PC-3 (cell line): Measurements from ENCODE around the gene ZFYVE19. TPM values are rescaled to one million over a fixed set of nuclear protein-coding genes. Genes with fewer than 3 reads are reported as not detected.

Experiments used
- ATAC-seq: fragments of 200-7000 bp; cut with Tn5 transposase; 2 replicates; pipeline ENCODE4 v1.9.1; 2020; ENCODE audit warnings: mild to moderate bottlenecking, moderate library complexity
- BruUV-seq: library from RNA; stranded (reverse); fragments of 400-500 nt; replicated peaks from 2 replicates; lab custom pipeline; 2021; lab: Mats Ljungman, UMichigan
- CTCF ChIA-PET: fragments of 300-600 bp; sonication (Branson Sonifier 250); formaldehyde crosslinking; loops from one replicate; lab custom pipeline; 2022; ENCODE audit warnings: antibody characterized with exemption; lab: Charles Lee
- POLR2A ChIA-PET: fragments of 300-600 bp; sonication (Branson Sonifier 250); formaldehyde crosslinking; loops from one replicate; lab custom pipeline; 2022; ENCODE audit warnings: antibody characterized with exemption; ENCODE audit not compliant: unreplicated experiment; lab: Charles Lee
- DNase-seq: peaks from one replicate; pipeline ENCODE4 v3.0.0-alpha.2; 2015
- H2AFZ ChIP-seq: fragments of 300-600 bp; sonication (generic); 2 replicates; pipeline ENCODE4 v1.6.0; 2016; ENCODE audit warnings: antibody characterized with exemption, low read length
- H3F3A ChIP-seq: fragments of 300-600 bp; sonication (generic); one replicate; pipeline ENCODE4 v1.6.0; 2017; ENCODE audit warnings: antibody characterized with exemption, low read length, control low read depth, mild to moderate bottlenecking; ENCODE audit not compliant: unreplicated experiment
- H3K27ac ChIP-seq: fragments of 300-600 bp; sonication (generic); 2 replicates; pipeline ENCODE4 v1.5.1; 2016; ENCODE audit warnings: mild to moderate bottlenecking, low read length
- H3K27me3 ChIP-seq: fragments of 300-600 bp; sonication (generic); 2 replicates; pipeline ENCODE4 v1.6.1; 2016; ENCODE audit warnings: low read length, mixed read lengths
- H3K36me3 ChIP-seq: fragments of 300-600 bp; sonication (generic); 2 replicates; pipeline ENCODE4 v1.6.1; 2016; ENCODE audit warnings: low read depth, mixed run types, low read length, mixed read lengths
- H3K4me1 ChIP-seq: fragments of 300-600 bp; sonication (generic); 2 replicates; pipeline ENCODE4 v1.5.1; 2016; ENCODE audit warnings: low read length; ENCODE audit not compliant: insufficient read depth
- H3K4me2 ChIP-seq: fragments of 300-600 bp; sonication (generic); 2 replicates; pipeline ENCODE4 v1.6.0; 2016; ENCODE audit warnings: low read length
- H3K4me3 ChIP-seq: fragments of 300-600 bp; sonication (generic); 2 replicates; pipeline ENCODE4 v1.5.1; 2016; ENCODE audit warnings: mild to moderate bottlenecking, low read length, mixed read lengths
- H3K79me2 ChIP-seq: fragments of 300-600 bp; sonication (generic); 2 replicates; pipeline ENCODE4 v1.6.1; 2017; ENCODE audit warnings: low read length, mixed read lengths
- H3K9ac ChIP-seq: fragments of 300-600 bp; sonication (generic); 2 replicates; pipeline ENCODE4 v1.6.0; 2016; ENCODE audit warnings: mild to moderate bottlenecking, low read length
- H3K9me2 ChIP-seq: fragments of 300-600 bp; sonication (generic); replicated peaks from 2 replicates; pipeline ENCODE4 v1.6.1; 2016; ENCODE audit warnings: mixed run types, low read length, mixed read lengths
- H3K9me3 ChIP-seq: fragments of 300-600 bp; sonication (generic); 2 replicates; pipeline ENCODE4 v1.6.1; 2016; ENCODE audit warnings: low read length, mixed read lengths
- H4K20me1 ChIP-seq: fragments of 300-600 bp; sonication (generic); 2 replicates; pipeline ENCODE4 v1.6.1; 2016; ENCODE audit warnings: low read length, mixed read lengths
- EZH2 ChIP-seq: fragments of 300-600 bp; sonication (generic); IDR thresholded peaks from one replicate; pipeline ENCODE4 v1.6.1; 2017; ENCODE audit warnings: antibody characterized with exemption, mild to moderate bottlenecking, low read length; ENCODE audit not compliant: unreplicated experiment
- EZH2phosphoT487 ChIP-seq: fragments of 300-600 bp; sonication (generic); IDR thresholded peaks from 2 replicates; pipeline ENCODE4 v1.6.1; 2018; ENCODE audit warnings: mild to moderate bottlenecking, antibody characterized with exemption, low read length, borderline replicate concordance
- intact Hi-C: fragments of 100-400 bp; cut with micrococcal nuclease; formaldehyde crosslinking; loops from 2 replicates; pipeline ENCODE4 v1.9.0; 2023
- total RNA-seq: library from RNA; depleted of rRNA; stranded (reverse); fragments of >200 nt; gene quantifications from 2 replicates; pipeline ENCODE4 v1.2.3, GENCODE V29; 2014
- TF ChIP-seq, protein P1 (sequence below): fragments of 300-600 bp; sonication (generic); conservative IDR thresholded peaks from 2 replicates; pipeline ENCODE4 v1.5.1; 2017; ENCODE audit warnings: antibody characterized with exemption, low read depth, mild to moderate bottlenecking, low read length

The ZFYVE19 gene
- total RNA-seq, 1 experiment from 2014 or later: 32.3 TPM

DNA sequence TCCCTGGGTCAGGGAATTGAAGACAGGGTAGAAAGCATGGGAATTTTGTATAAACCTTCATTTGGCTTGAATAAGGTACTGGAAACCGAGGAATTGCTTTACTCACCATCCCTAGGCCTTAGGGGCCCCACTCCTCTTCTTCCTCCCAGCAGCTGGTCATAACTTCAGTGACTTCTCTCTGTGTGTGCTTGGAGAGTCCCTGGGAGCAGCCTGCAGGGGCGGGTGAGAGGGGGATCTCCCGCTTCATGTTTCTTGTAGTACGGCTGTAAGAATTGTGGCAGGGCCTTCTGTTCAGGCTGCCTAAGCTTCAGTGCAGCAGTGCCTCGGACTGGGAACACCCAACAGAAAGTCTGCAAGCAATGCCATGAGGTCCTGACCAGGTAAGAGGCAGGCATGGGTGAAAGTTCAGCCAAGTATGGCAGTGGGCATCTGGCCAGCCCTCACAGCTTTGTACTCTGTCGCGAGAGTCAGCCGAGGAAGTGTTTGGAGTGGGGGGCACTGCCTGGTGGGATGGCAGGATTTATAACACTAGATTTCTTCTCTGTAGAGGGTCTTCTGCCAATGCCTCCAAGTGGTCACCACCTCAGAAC is 2.1 kb downstream of the ZFYVE19 start:
- Histone ChIP-seq H3K9ac (no peak overlapping the region), H3K36me3 (peaks cover 5% of the 10 kb centered on the region; the same call in 1 of the 2 replicates), H3K9me2 (no peaks in the 10 kb centered on the region), H3F3A (no peaks in the 10 kb centered on the region), H3K4me1 (peaks cover 13% of the 10 kb centered on the region), H3K4me2 (peak overlapping the region; percentile 97), H3K79me2 (peaks cover 27% of the 10 kb centered on the region), H2AFZ (no peak overlapping the region), H3K9me3 (no peaks in the 10 kb centered on the region), H4K20me1 (no peaks in the 10 kb centered on the region), H3K27ac (no peak overlapping the region), H3K27me3 (no peaks in the 10 kb centered on the region), H3K4me3 (peak overlapping the region; percentile 98)
- ATAC-seq (no peak), DNase-seq (no peak)
- BruUV-seq: no TSS peak
- intact Hi-C loops: no loop called here
- no peak for TF ChIP-seq EZH2
- TF ChIP-seq, protein P1, sequence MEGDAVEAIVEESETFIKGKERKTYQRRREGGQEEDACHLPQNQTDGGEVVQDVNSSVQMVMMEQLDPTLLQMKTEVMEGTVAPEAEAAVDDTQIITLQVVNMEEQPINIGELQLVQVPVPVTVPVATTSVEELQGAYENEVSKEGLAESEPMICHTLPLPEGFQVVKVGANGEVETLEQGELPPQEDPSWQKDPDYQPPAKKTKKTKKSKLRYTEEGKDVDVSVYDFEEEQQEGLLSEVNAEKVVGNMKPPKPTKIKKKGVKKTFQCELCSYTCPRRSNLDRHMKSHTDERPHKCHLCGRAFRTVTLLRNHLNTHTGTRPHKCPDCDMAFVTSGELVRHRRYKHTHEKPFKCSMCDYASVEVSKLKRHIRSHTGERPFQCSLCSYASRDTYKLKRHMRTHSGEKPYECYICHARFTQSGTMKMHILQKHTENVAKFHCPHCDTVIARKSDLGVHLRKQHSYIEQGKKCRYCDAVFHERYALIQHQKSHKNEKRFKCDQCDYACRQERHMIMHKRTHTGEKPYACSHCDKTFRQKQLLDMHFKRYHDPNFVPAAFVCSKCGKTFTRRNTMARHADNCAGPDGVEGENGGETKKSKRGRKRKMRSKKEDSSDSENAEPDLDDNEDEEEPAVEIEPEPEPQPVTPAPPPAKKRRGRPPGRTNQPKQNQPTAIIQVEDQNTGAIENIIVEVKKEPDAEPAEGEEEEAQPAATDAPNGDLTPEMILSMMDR: no peak
- TF ChIP-seq EZH2phosphoT487: no peak
- ChIA-PET CTCF (no interaction called here), POLR2A (no interaction called here)

DNA sequence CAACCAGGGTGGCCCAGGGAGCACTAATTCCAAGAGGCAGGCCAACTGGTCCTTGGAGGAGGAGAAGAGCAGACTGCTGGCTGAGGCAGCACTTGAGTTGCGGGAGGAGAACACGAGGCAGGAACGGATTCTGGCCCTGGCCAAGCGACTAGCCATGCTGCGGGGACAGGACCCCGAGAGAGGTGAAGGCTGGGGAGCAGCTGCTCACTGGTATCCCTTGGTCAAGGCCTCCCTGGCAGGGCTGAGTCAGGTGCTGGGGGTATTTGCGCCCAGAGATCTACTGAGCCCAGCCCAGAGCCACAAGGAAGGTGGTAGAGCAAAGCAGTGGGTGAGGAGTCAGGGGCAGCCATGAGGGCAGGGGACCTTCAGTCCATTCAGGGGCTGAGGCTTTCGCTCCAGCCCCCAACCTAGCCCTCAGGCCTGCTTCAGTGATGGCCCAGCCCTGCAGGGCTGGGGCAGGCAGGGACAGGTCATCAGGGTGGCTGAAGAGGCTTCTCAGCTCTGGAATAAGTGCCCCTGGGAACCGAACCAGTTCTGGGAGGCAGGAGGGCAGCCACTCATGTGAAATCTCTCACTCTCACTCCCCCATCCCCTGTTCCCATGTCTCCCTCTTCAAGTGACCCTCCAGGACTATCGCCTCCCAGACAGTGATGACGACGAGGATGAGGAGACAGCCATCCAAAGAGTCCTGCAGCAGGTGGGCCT is 6.0 kb downstream of the ZFYVE19 start:
- no peaks in the 10 kb centered on the region for H3K27me3 ChIP-seq
- H3F3A ChIP-seq: no peaks in the 10 kb centered on the region
- TF ChIP-seq EZH2 (no peak), EZH2phosphoT487 (no peak)
- TF ChIP-seq, protein P1: no peak
- ChIA-PET CTCF (no interaction called here), POLR2A (no interaction called here)
- no peaks in the 10 kb centered on the region for H3K9me2 ChIP-seq
- intact Hi-C loops: no loop called here
- peaks cover 11% of the 10 kb centered on the region for H3K79me2 ChIP-seq
- no peak overlapping the region for H3K27ac ChIP-seq
- H4K20me1 ChIP-seq: no peaks in the 10 kb centered on the region
- no peaks in the 10 kb centered on the region for H3K9me3 ChIP-seq
- no peak overlapping the region for H2AFZ ChIP-seq
- ATAC-seq (no peak), DNase-seq (no peak)
- no peak overlapping the region for H3K4me2 ChIP-seq
- no peak overlapping the region for H3K4me3 ChIP-seq
- BruUV-seq: no TSS peak
- peaks cover 5% of the 10 kb centered on the region; the same call in 1 of the 2 replicates for H3K36me3 ChIP-seq
- no peak overlapping the region for H3K9ac ChIP-seq
- H3K4me1 ChIP-seq: peaks cover 7% of the 10 kb centered on the region
